Measurements from ENCODE around the gene ZNF830. TPM values are rescaled to one million over a fixed set of nuclear protein-coding genes. Genes with fewer than 3 reads are reported as not detected.

The ZNF830 gene
- total and polyA plus RNA-seq, 10 of the 15 experiments (the other 5 are each of a cell fraction or from before 2014, with no cell fraction given): 9.7 to 18.5 (median 15.1) TPM

DNA sequence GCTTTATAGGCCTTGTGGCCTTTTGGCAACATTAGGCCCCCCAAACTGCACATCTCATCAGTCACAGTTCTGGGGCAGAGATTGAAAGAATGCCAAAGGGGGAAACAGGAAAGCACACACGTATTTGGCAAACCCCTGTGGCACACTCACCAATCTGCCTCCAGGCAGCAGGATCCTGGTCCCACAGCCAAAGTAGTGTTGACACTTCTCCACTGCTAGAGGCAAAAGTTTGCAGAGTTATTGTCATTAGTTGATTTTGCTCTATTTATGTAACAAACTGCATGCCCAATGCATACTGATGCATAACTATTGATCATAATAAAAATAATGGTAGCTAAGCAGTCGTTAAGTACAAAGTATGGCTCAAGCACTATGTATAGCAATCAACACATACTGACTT, 45.2 kb upstream of the ZNF830 start:
- ChIA-PET POLR2A (no interaction called here), CTCF (interaction anchor here (0.8 kb wide), 1 partner anchor 504 kb away, joined by 3 read pairs; no protein-coding TSS in a partner anchor), RAD21 (ENCODE audit: unreplicated experiment) (no interaction called here), SMC1A (ENCODE audit: uncharacterized antibody, unreplicated experiment) (no interaction called here)
- 29% methylated on average over 2 of the region's 2 CpGs for WGBS (ENCODE audit: insufficient coverage, insufficient replicate concordance, low lambda C conversion rate, missing lambda C conversion rate)
- Histone ChIP-seq H3K36me3 (ENCODE audit: control insufficient read depth in 2 of 2, insufficient read depth in 2 of 2, low read length in 1 of 2) (no peaks in the 10 kb centered on the region), H2AFZ (ENCODE audit: control insufficient read depth, low read depth, low read length) (no peak overlapping the region), H3K9ac (ENCODE audit: control insufficient read depth, insufficient read depth, low read length) (no peak overlapping the region), H3K4me2 (ENCODE audit: control insufficient read depth, insufficient read depth) (no peak overlapping the region), H3K27ac (ENCODE audit: control insufficient read depth, insufficient read depth) (no peak overlapping the region), H3K9me3 (replicated peaks; ENCODE audit: control insufficient read depth, insufficient read depth, low read length) (peaks cover 3% of the 10 kb centered on the region; the same call in 2 of the 3 replicates), H3K79me2 (ENCODE audit: control insufficient read depth, insufficient read depth, low read length) (no peaks in the 10 kb centered on the region), H3K4me3 (no peak overlapping the region), H3K4me1 (ENCODE audit: control insufficient read depth, insufficient read depth, low read length) (peaks cover 8% of the 10 kb centered on the region; the same call in 1 of the 2 replicates), H4K20me1 (ENCODE audit: control insufficient read depth, insufficient read depth) (no peaks in the 10 kb centered on the region), H3K27me3 (replicated peaks in 1 of 2; ENCODE audit: control insufficient read depth in 2 of 2, insufficient read depth in 2 of 2, low read length in 1 of 2) (no peaks in the 10 kb centered on the region)
- DNase-seq (ENCODE audit: low read depth, low spot score) (no peak), ATAC-seq (no peak), FAIRE-seq (no peak)
- intact Hi-C loops (cut with micrococcal nuclease; ENCODE audit: unreplicated experiment): no loop called here
- TF ChIP-seq ZNF207 (IDR thresholded peaks at IDR 0.05; ENCODE audit: borderline replicate concordance) (no peak), SPI1 (IDR thresholded peaks at IDR 0.05; ENCODE audit: borderline replicate concordance, insufficient read depth, low read depth, low read length) (no peak), SUPT20H (IDR thresholded peaks at IDR 0.05; ENCODE audit: borderline replicate concordance, control insufficient read depth, low read depth, low read length) (no peak), POLR2AphosphoS5 (IDR thresholded peaks at IDR 0.05; ENCODE audit: low read length) (no peak), CEBPB (IDR thresholded peaks at IDR 0.05; ENCODE audit: borderline replicate concordance in 1 of 2, low read depth in 2 of 2, low read length in 2 of 2) (no peak), ZNF274 (IDR thresholded peaks at IDR 0.05; ENCODE audit: insufficient read depth, insufficient read length) (no peak), FOXM1 (IDR thresholded peaks at IDR 0.05; ENCODE audit: low read depth, low read length) (no peak), POU2F2 (IDR thresholded peaks at IDR 0.05; ENCODE audit: borderline replicate concordance, low read depth, low read length) (no peak), GATAD2B (conservative IDR thresholded peaks at IDR 0.05; ENCODE audit: low read depth) (no peak)
- TF ChIP-seq, protein P1, sequence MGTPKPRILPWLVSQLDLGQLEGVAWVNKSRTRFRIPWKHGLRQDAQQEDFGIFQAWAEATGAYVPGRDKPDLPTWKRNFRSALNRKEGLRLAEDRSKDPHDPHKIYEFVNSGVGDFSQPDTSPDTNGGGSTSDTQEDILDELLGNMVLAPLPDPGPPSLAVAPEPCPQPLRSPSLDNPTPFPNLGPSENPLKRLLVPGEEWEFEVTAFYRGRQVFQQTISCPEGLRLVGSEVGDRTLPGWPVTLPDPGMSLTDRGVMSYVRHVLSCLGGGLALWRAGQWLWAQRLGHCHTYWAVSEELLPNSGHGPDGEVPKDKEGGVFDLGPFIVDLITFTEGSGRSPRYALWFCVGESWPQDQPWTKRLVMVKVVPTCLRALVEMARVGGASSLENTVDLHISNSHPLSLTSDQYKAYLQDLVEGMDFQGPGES (IDR thresholded peaks at IDR 0.05): no peak
- TF ChIP-seq, protein P2, sequence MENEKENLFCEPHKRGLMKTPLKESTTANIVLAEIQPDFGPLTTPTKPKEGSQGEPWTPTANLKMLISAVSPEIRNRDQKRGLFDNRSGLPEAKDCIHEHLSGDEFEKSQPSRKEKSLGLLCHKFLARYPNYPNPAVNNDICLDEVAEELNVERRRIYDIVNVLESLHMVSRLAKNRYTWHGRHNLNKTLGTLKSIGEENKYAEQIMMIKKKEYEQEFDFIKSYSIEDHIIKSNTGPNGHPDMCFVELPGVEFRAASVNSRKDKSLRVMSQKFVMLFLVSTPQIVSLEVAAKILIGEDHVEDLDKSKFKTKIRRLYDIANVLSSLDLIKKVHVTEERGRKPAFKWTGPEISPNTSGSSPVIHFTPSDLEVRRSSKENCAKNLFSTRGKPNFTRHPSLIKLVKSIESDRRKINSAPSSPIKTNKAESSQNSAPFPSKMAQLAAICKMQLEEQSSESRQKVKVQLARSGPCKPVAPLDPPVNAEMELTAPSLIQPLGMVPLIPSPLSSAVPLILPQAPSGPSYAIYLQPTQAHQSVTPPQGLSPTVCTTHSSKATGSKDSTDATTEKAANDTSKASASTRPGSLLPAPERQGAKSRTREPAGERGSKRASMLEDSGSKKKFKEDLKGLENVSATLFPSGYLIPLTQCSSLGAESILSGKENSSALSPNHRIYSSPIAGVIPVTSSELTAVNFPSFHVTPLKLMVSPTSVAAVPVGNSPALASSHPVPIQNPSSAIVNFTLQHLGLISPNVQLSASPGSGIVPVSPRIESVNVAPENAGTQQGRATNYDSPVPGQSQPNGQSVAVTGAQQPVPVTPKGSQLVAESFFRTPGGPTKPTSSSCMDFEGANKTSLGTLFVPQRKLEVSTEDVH (IDR thresholded peaks at IDR 0.05; ENCODE audit: low read depth, partially characterized antibody): no peak
- TF ChIP-seq, protein P3, sequence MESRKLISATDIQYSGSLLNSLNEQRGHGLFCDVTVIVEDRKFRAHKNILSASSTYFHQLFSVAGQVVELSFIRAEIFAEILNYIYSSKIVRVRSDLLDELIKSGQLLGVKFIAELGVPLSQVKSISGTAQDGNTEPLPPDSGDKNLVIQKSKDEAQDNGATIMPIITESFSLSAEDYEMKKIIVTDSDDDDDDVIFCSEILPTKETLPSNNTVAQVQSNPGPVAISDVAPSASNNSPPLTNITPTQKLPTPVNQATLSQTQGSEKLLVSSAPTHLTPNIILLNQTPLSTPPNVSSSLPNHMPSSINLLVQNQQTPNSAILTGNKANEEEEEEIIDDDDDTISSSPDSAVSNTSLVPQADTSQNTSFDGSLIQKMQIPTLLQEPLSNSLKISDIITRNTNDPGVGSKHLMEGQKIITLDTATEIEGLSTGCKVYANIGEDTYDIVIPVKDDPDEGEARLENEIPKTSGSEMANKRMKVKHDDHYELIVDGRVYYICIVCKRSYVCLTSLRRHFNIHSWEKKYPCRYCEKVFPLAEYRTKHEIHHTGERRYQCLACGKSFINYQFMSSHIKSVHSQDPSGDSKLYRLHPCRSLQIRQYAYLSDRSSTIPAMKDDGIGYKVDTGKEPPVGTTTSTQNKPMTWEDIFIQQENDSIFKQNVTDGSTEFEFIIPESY (IDR thresholded peaks at IDR 0.05): no peak
- no TSS peak for BruUV-seq (replicated peaks)
- in situ Hi-C loops (cut with MboI): no loop called here
